Neural cell (in vitro differentiated cells): ENCODE results near the gene RABGAP1L. TPM values are rescaled to one million over a fixed set of nuclear protein-coding genes. Genes with fewer than 3 reads are reported as not detected.

Source experiments
- H2AFZ ChIP-seq: fragments of 200-600, 300-800 bp; sonication (generic), shearing (Covaris generic); 2 replicates; pipeline ENCODE4 v1.6.0; 2014; ENCODE audit warnings: low read depth, mild to moderate bottlenecking, antibody characterized with exemption, low read length, moderate library complexity
- H3F3A ChIP-seq: fragments of 200-600 bp; shearing (Covaris generic); 2 replicates; pipeline ENCODE4 v1.6.1; 2016; ENCODE audit warnings: mild to moderate bottlenecking, moderate library complexity, mixed read lengths, antibody characterized with exemption, low read length; ENCODE audit not compliant: insufficient read depth, poor library complexity, severe bottlenecking
- H3K27ac ChIP-seq: fragments of 200-600, 300-800 bp; sonication (generic), shearing (Covaris generic); 2 replicates; pipeline ENCODE4 v1.5.1; 2014; ENCODE audit warnings: mild to moderate bottlenecking, low read length, moderate library complexity
- H3K27me3 ChIP-seq: fragments of 300-800, 200-600 bp; sonication (generic), shearing (Covaris generic); 2 replicates; pipeline ENCODE4 v1.6.0; 2014; ENCODE audit warnings: mild to moderate bottlenecking, low read depth, low read length, moderate library complexity; ENCODE audit not compliant: insufficient read depth
- H3K36me3 ChIP-seq: fragments of 300-800, 200-600 bp; sonication (generic), shearing (Covaris generic); 2 replicates; pipeline ENCODE4 v1.5.1; 2014; ENCODE audit warnings: mild to moderate bottlenecking, antibody characterized with exemption, low read length, moderate library complexity; ENCODE audit not compliant: insufficient read depth
- H3K4me2 ChIP-seq: fragments of 300-800, 200-600 bp; sonication (generic), shearing (Covaris generic); 2 replicates; pipeline ENCODE4 v1.6.0; 2014; ENCODE audit warnings: mild to moderate bottlenecking, low read length
- H3K4me3 ChIP-seq: fragments of 300-800, 200-600 bp; sonication (generic), shearing (Covaris generic); 2 replicates; pipeline ENCODE4 v1.5.1; 2014; ENCODE audit warnings: mild to moderate bottlenecking, low read length, moderate library complexity
- H3K79me2 ChIP-seq: fragments of 200-600 bp; shearing (Covaris generic); replicated peaks from 2 replicates; pipeline ENCODE4 v1.6.0; 2014; ENCODE audit warnings: mild to moderate bottlenecking, low read length, moderate library complexity; ENCODE audit not compliant: insufficient read depth
- H3K9ac ChIP-seq: fragments of 300-800, 200-600 bp; sonication (generic), shearing (Covaris generic); 2 replicates; pipeline ENCODE4 v1.6.1; 2016; ENCODE audit warnings: mild to moderate bottlenecking, low read length, mixed read lengths
- H3K9me2 ChIP-seq: fragments of 200-600 bp; shearing (Covaris generic); 2 replicates; pipeline ENCODE4 v1.6.1; 2016; ENCODE audit warnings: mild to moderate bottlenecking, low read length, mixed read lengths; ENCODE audit not compliant: insufficient read depth
- H3K9me3 ChIP-seq: fragments of 200-600, 300-800 bp; sonication (generic), shearing (Covaris generic); 2 replicates; pipeline ENCODE4 v1.6.1; 2016; ENCODE audit warnings: mild to moderate bottlenecking, mixed run types, low read length, moderate library complexity, mixed read lengths
- H4K20me1 ChIP-seq: fragments of 200-600 bp; shearing (Covaris generic); 2 replicates; pipeline ENCODE4 v1.6.1; 2016; ENCODE audit warnings: mild to moderate bottlenecking, mixed run types; ENCODE audit not compliant: insufficient read depth
- EP300 ChIP-seq: fragments of 450-650 bp; conservative IDR thresholded peaks from 2 replicates; pipeline ENCODE4 v1.6.1; 2014; ENCODE audit warnings: antibody characterized with exemption, mild to moderate bottlenecking, moderate library complexity; ENCODE audit not compliant: poor library complexity, severe bottlenecking
- EZH2 ChIP-seq: fragments of 200-600, 300-800 bp; shearing (Covaris generic), sonication (generic); IDR thresholded peaks from 2 replicates; pipeline ENCODE4 v1.6.1; 2014; ENCODE audit warnings: antibody characterized with exemption, low read length, borderline replicate concordance, mild to moderate bottlenecking; ENCODE audit not compliant: insufficient read depth, poor library complexity, severe bottlenecking
- MXI1 ChIP-seq: fragments of 450-650 bp; conservative IDR thresholded peaks from 2 replicates; pipeline ENCODE4 v1.6.1; 2014; ENCODE audit warnings: antibody characterized with exemption, mild to moderate bottlenecking; ENCODE audit not compliant: poor library complexity, severe bottlenecking
- POLR2AphosphoS5 ChIP-seq: IDR thresholded peaks from 2 replicates; pipeline ENCODE4 v1.6.1; 2012
- RAD21 ChIP-seq: fragments of 450-650 bp; conservative IDR thresholded peaks from 2 replicates; pipeline ENCODE4 v1.6.1; 2014; ENCODE audit warnings: antibody characterized with exemption, mild to moderate bottlenecking, moderate library complexity
- SMC3 ChIP-seq: fragments of 450-650 bp; conservative IDR thresholded peaks from 2 replicates; pipeline ENCODE4 v1.6.1; 2014; ENCODE audit warnings: antibody characterized with exemption, mild to moderate bottlenecking, moderate library complexity; ENCODE audit not compliant: poor library complexity
- TAF1 ChIP-seq: IDR thresholded peaks from 2 replicates; pipeline ENCODE4 v1.6.1; 2012; ENCODE audit warnings: low read depth
- polyA plus RNA-seq: library from polyadenylated mRNA; depleted of rRNA; stranded (reverse); fragments of >200 nt; gene quantifications from 2 replicates; pipeline ENCODE4 v1.2.3, GENCODE V29; 2014
- TF ChIP-seq, protein P1 (sequence below): IDR thresholded peaks from 2 replicates; pipeline ENCODE4 v1.6.1; 2012; ENCODE audit warnings: borderline replicate concordance
- TF ChIP-seq, protein P2 (sequence below): fragments of 450-650 bp; IDR thresholded peaks from 2 replicates; pipeline ENCODE4 v1.5.1; 2014; ENCODE audit warnings: antibody characterized with exemption, mild to moderate bottlenecking, moderate library complexity; ENCODE audit not compliant: poor library complexity, severe bottlenecking

Gene RABGAP1L
- polyA plus RNA-seq, 1 donor from 2014 or later, result 32.2 TPM

DNA sequence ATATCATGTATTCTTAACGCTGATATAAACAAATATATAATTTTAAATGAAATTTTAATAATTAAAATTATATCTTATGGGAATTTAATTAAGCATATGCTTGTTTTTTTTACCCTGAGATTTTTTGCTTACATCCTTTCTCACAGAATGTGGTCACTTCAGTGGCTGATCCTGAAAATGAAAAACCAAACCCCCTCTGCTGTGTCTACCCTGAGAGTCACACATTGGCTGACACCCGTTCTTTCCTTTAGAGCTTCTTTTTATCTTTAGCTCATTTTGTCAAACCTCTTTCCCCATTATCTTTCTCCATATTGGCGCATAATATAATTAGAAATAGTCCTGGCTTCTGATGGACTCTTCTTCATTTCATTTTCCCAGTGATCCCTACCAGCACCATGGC lies 829.7 kb downstream of the RABGAP1L start:
- Histone ChIP-seq H2AFZ (no peak overlapping the region), H3K9ac (no peak overlapping the region), H3K9me3 (no peaks in the 10 kb centered on the region), H3K4me3 (no peak overlapping the region), H3K27ac (no peak overlapping the region), H3K79me2 (no peaks in the 10 kb centered on the region), H3F3A (no peaks in the 10 kb centered on the region), H4K20me1 (no peaks in the 10 kb centered on the region), H3K36me3 (no peaks in the 10 kb centered on the region), H3K9me2 (no peaks in the 10 kb centered on the region), H3K27me3 (no peaks in the 10 kb centered on the region), H3K4me2 (no peak overlapping the region)
- TF ChIP-seq, protein P1, sequence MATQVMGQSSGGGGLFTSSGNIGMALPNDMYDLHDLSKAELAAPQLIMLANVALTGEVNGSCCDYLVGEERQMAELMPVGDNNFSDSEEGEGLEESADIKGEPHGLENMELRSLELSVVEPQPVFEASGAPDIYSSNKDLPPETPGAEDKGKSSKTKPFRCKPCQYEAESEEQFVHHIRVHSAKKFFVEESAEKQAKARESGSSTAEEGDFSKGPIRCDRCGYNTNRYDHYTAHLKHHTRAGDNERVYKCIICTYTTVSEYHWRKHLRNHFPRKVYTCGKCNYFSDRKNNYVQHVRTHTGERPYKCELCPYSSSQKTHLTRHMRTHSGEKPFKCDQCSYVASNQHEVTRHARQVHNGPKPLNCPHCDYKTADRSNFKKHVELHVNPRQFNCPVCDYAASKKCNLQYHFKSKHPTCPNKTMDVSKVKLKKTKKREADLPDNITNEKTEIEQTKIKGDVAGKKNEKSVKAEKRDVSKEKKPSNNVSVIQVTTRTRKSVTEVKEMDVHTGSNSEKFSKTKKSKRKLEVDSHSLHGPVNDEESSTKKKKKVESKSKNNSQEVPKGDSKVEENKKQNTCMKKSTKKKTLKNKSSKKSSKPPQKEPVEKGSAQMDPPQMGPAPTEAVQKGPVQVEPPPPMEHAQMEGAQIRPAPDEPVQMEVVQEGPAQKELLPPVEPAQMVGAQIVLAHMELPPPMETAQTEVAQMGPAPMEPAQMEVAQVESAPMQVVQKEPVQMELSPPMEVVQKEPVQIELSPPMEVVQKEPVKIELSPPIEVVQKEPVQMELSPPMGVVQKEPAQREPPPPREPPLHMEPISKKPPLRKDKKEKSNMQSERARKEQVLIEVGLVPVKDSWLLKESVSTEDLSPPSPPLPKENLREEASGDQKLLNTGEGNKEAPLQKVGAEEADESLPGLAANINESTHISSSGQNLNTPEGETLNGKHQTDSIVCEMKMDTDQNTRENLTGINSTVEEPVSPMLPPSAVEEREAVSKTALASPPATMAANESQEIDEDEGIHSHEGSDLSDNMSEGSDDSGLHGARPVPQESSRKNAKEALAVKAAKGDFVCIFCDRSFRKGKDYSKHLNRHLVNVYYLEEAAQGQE, result no peak
- TF ChIP-seq MXI1 (no peak), EZH2 (no peak), EP300 (no peak), RAD21 (no peak), POLR2AphosphoS5 (no peak), TAF1 (no peak), SMC3 (no peak)
- TF ChIP-seq, protein P2, sequence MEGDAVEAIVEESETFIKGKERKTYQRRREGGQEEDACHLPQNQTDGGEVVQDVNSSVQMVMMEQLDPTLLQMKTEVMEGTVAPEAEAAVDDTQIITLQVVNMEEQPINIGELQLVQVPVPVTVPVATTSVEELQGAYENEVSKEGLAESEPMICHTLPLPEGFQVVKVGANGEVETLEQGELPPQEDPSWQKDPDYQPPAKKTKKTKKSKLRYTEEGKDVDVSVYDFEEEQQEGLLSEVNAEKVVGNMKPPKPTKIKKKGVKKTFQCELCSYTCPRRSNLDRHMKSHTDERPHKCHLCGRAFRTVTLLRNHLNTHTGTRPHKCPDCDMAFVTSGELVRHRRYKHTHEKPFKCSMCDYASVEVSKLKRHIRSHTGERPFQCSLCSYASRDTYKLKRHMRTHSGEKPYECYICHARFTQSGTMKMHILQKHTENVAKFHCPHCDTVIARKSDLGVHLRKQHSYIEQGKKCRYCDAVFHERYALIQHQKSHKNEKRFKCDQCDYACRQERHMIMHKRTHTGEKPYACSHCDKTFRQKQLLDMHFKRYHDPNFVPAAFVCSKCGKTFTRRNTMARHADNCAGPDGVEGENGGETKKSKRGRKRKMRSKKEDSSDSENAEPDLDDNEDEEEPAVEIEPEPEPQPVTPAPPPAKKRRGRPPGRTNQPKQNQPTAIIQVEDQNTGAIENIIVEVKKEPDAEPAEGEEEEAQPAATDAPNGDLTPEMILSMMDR, result no peak

DNA sequence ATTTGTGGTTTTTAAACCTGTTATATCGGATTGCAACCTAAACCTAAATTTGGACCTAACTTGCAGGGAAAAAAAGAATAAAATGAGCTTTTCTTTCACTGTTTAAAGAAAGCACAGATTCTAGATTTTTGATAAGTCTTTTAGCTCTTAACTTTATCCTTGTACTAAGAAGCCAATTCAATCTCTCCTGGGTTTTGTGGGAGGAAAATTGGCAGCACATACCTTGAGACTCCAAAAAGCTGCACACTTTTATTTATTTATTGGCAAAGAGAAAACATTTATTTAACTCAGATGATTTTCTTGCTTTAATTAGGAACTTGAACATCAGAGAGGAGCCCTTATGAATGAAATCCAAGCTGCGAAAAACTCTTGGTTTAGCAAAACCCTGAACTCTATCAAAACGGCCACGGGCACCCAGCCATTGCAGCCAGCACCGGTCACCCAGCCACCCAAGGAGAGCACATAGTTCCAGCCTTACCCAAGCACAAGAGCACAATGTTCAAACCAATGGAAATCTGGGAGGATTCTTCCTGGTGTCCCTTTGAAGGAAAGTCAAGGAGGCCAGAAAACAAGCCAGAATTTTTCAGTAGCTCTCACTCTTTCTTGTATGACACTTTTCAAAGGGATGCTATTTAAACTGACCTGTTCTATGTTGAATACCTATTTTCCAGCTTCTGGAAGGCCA lies 830.4 kb downstream of the RABGAP1L start:
- no peak overlapping the region for H2AFZ ChIP-seq
- H3K9me2 ChIP-seq, result no peaks in the 10 kb centered on the region
- H3F3A ChIP-seq, result no peaks in the 10 kb centered on the region
- H3K4me3 ChIP-seq, result no peak overlapping the region
- H3K36me3 ChIP-seq, result no peaks in the 10 kb centered on the region
- H3K9me3 ChIP-seq, result no peaks in the 10 kb centered on the region
- H3K9ac ChIP-seq, result no peak overlapping the region
- H3K79me2 ChIP-seq, result no peaks in the 10 kb centered on the region
- no peaks in the 10 kb centered on the region for H3K27me3 ChIP-seq
- H4K20me1 ChIP-seq, result no peaks in the 10 kb centered on the region
- TF ChIP-seq MXI1 (no peak), SMC3 (no peak), POLR2AphosphoS5 (no peak), RAD21 (no peak), EZH2 (no peak), EP300 (no peak), TAF1 (no peak)
- TF ChIP-seq, protein P1, result no peak
- TF ChIP-seq, protein P2, result no peak
- no peak overlapping the region for H3K27ac ChIP-seq
- H3K4me2 ChIP-seq, result no peak overlapping the region
